Kidney (tissue), 14 donors: ENCODE data around the gene SMG5. TPM values are rescaled to one million over a fixed set of nuclear protein-coding genes. Genes with fewer than 3 reads are reported as not detected.

Experiments
- DNase-seq, 5 donors: peaks; one replicate each; pipeline ENCODE4 v3.0.0-alpha.2; 2013 to 2020
- FAIRE-seq: peaks from 2 replicates; lab custom pipeline; 2012; peaks lifted over from hg19 to GRCh38; lab: Jason Lieb, UNC
- H3K27ac ChIP-seq, 2 donors: one replicate each; pipeline ENCODE4 v1.7.0; 2013; ENCODE audit warnings: low read depth in 2 of 2, low read length in 2 of 2, inconsistent platforms in 1 of 2
- H3K27me3 ChIP-seq: one replicate; pipeline ENCODE4 v1.7.1; 2013; ENCODE audit warnings: low read length, inconsistent platforms; ENCODE audit not compliant: control insufficient read depth, insufficient read depth
- H3K36me3 ChIP-seq, 3 donors: one replicate each; pipeline versions ENCODE4 v1.7.0 to v1.7.1; 2013; ENCODE audit warnings: low read length in 3 of 3, control low read depth in 1 of 3, inconsistent platforms in 1 of 3; ENCODE audit not compliant: insufficient read depth in 3 of 3, control insufficient read depth in 2 of 3
- H3K4me1 ChIP-seq, 3 donors: one replicate each; pipeline versions ENCODE4 v1.7.0 to v1.7.1; 2013; ENCODE audit warnings: low read length in 3 of 3, inconsistent platforms in 1 of 3, low read depth in 1 of 3; ENCODE audit not compliant: control insufficient read depth in 2 of 3, insufficient read depth in 2 of 3
- H3K4me3 ChIP-seq, 3 donors: one replicate each; pipeline versions ENCODE4 v1.7.0 to v1.8.1; 2013; ENCODE audit warnings: low read length in 3 of 3, control low read depth in 1 of 3, inconsistent platforms in 1 of 3
- H3K9ac ChIP-seq, 3 donors: one replicate each; pipeline versions ENCODE4 v1.7.0 to v1.7.1; 2013; ENCODE audit warnings: low read length in 3 of 3, control low read depth in 1 of 3, inconsistent platforms in 1 of 3
- H3K9me3 ChIP-seq, 3 donors: one replicate each; pipeline versions ENCODE4 v1.7.0 to v1.7.1; 2013; ENCODE audit warnings: low read length in 3 of 3, control low read depth in 1 of 3, inconsistent platforms in 1 of 3; ENCODE audit not compliant: control insufficient read depth in 2 of 3, insufficient read depth in 1 of 3
- intact Hi-C: fragments of 100-400 bp; cut with DNase I; formaldehyde crosslinking; loops from one replicate; pipeline ENCODE4 v1.11.1; 2022
- polyA plus RNA-seq: library from polyadenylated mRNA; stranded (reverse); fragments of 350-450 nt; fragmentation: Illumina TruSeq; extraction: RNeasy Lipid Tissue Mini Kit (QIAGEN cat#74804); gene quantifications from one replicate; pipeline ENCODE4 v1.2.3, GENCODE V29; 2014; ENCODE audit warnings: low read depth, low replicate concordance; ENCODE audit not compliant: insufficient read depth
- total RNA-seq: library from RNA; stranded (reverse); fragmentation: NEBNext Ultra II Directional; extraction: Animal tissue kit (Norgen Biotek cat#: 25700); gene quantifications from one replicate; pipeline ENCODE4 v1.2.1, GENCODE V29; 2021
- TF ChIP-seq, protein P1 (sequence below): IDR thresholded peaks from 3 replicates; pipeline ENCODE4 v1.5.1; 2012; ENCODE audit warnings: mild to moderate bottlenecking, moderate library complexity, borderline replicate concordance; ENCODE audit not compliant: insufficient read depth; ENCODE audit errors: extremely low read depth
- donor health status: control.
- donor health status: control.
- donor health status: control.
- donor health status: control.
- donor health status: control.
- donor health status: DM: yes; HTN: yes; CAD: no.
- donor health status: Normal renal cell carcinoma (clear cell type).

The SMG5 gene
- total and polyA plus RNA-seq, 2 donors from 2014 or later: 46.1 to 69.5 TPM

DNA sequence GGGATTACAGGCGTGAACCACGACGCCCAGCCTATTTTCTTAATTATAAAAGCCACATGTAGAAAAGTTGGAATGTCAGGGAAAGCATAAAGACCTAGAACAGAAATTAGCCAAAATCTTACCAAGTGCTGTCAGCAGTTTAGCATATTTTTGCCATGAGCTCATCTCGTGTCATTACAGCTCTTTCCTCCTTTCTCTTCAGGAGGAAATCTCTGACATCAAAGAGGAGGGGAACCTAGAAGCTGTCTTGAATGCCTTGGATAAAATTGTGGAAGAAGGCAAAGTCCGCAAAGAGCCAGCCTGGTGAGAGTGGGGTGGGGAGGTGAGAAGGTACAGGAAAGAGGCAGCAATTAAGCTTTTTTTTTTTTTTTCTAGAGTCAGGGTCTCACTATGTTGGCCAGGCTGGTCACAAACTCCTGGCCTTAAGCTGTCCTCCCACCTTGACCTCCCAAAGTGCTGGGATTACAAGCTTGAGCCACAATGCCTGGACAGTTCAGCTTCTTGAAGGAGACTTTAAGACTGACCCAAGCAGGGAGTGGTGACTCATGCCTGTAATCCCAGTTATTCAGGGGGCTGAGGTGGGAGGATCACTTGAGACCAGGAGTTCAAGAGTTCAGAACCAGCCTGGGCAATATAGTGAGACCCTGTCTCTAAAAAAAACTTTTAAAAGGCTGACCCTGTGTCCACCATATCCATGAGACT lies 49.0 kb downstream of the SMG5 start:
- no peaks in the 10 kb centered on the region for H3K27me3 ChIP-seq
- DNase-seq (no peak), FAIRE-seq (no peak)
- no peak overlapping the region for H3K9ac ChIP-seq
- no peak overlapping the region for H3K27ac ChIP-seq
- H3K4me1 ChIP-seq: no peaks in the 10 kb centered on the region
- intact Hi-C loops: no loop called here
- H3K4me3 ChIP-seq: no peak overlapping the region
- TF ChIP-seq, protein P1, sequence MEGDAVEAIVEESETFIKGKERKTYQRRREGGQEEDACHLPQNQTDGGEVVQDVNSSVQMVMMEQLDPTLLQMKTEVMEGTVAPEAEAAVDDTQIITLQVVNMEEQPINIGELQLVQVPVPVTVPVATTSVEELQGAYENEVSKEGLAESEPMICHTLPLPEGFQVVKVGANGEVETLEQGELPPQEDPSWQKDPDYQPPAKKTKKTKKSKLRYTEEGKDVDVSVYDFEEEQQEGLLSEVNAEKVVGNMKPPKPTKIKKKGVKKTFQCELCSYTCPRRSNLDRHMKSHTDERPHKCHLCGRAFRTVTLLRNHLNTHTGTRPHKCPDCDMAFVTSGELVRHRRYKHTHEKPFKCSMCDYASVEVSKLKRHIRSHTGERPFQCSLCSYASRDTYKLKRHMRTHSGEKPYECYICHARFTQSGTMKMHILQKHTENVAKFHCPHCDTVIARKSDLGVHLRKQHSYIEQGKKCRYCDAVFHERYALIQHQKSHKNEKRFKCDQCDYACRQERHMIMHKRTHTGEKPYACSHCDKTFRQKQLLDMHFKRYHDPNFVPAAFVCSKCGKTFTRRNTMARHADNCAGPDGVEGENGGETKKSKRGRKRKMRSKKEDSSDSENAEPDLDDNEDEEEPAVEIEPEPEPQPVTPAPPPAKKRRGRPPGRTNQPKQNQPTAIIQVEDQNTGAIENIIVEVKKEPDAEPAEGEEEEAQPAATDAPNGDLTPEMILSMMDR: no peak
- H3K36me3 ChIP-seq: peaks cover 5 to 33% (median 19%) of the 10 kb centered on the region in 3 donors
- no peaks in the 10 kb centered on the region for H3K9me3 ChIP-seq

DNA sequence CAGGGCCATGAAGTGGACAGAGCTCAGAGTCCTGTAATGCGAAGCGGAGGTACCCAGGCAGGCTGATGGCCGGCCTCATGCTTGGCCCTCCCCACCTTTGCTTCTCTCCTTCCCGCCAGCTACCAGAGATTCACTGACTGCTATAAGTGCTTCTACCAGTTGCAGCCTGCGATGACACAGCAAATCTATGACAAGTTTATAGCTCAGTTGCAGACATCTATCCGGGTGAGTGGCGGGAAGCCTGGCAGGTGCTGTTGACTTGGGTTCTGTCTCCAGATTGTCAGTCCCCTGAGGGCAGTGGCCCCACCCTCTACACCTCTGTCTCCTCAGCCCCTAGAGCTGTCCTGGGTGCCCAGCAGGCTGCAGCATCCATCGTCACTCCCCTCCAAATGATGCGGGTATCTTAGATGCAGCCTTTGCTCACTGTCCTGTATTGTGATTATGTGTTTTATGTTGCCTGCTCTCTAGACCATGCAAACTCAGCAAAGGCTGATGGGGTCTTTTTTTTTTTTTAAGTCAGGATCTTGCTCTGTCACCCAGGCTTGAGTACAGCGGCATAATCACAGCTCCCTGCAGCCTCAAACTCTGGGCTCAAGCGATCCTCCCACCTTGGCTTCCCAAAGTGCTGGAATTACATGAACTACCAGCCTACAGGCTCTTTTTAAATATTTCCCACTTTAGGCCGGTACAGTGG lies 50.3 kb downstream of the SMG5 start:
- Histone ChIP-seq H3K36me3 (peaks cover 5 to 23% (median 17%) of the 10 kb centered on the region in 3 donors), H3K4me3 (no peak overlapping the region), H3K4me1 (no peaks in the 10 kb centered on the region), H3K27me3 (no peaks in the 10 kb centered on the region), H3K27ac (no peak overlapping the region), H3K9me3 (no peaks in the 10 kb centered on the region), H3K9ac (no peak overlapping the region)
- TF ChIP-seq, protein P1: no peak
- intact Hi-C loops: no loop called here
- FAIRE-seq: no peak
- no peak for DNase-seq

DNA sequence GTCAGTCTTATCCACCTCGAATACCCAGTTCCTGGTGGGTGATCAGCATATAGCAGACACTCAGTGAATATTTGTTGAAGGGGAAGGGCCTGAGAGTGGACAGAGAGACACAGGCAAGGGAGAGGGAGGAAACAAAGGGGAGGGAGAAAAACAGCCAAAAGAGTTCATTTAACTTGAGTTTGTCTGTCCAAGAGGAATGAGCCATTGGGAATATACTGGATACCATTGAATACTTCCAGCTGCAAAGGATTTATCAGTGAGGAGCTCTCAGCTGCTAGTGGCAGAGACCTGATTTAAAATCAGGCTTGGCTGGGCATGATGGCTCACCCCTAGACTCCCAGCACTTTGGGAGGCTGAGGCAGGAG lies 52.2 kb downstream of the SMG5 start:
- TF ChIP-seq, protein P1: no peak
- Histone ChIP-seq H3K9me3 (no peaks in the 10 kb centered on the region), H3K4me3 (no peak overlapping the region), H3K4me1 (no peaks in the 10 kb centered on the region), H3K27ac (no peak overlapping the region), H3K36me3 (peaks cover 3 to 11% (median 5%) of the 10 kb centered on the region in 3 donors), H3K27me3 (no peaks in the 10 kb centered on the region), H3K9ac (no peak overlapping the region)
- intact Hi-C loops: no loop called here
- FAIRE-seq: no peak
- DNase-seq: no peak
